ENCODE results near the gene SLC39A5. TPM values are rescaled to one million over a fixed set of nuclear protein-coding genes. Genes with fewer than 3 reads are reported as not detected.
A peak's percentile ranks its signal among the peaks of the same experiment; 100 is the strongest.

Gene SLC39A5
- total and polyA plus RNA-seq, 2 donors from 2014 or later = 5.1 to 164 TPM

- TF ChIP-seq CTCF (IDR thresholded peaks at IDR 0.05; ENCODE audit: borderline replicate concordance, extremely low read depth, insufficient read depth) = peak; percentile 77
- FAIRE-seq = no peak
- H3K9me3 ChIP-seq (ENCODE audit: control insufficient read depth in 2 of 3, insufficient read depth in 1 of 3, low read length in 3 of 3) = no peaks in the 10 kb centered on the region
- H3K36me3 ChIP-seq (ENCODE audit: control insufficient read depth in 2 of 3, insufficient read depth in 3 of 3, low read length in 3 of 3) = peaks cover 7 to 31% (median 18%) of the 10 kb centered on the region in 3 donors
- peak; percentile 74 to 92 (median 87) for DNase-seq
- intact Hi-C loops (cut with DNase I) = no loop called here
- H3K4me3 ChIP-seq (ENCODE audit: low read length in 3 of 3) = peak within 1 kb of the TSS; percentile 76 to 87 (median 80)
- H3K4me1 ChIP-seq (ENCODE audit: control insufficient read depth in 2 of 3, insufficient read depth in 2 of 3, low read depth in 1 of 3, low read length in 3 of 3) = peaks cover 4 to 13% (median 10%) of the 10 kb centered on the region in 3 donors
- peak within 1 kb of the TSS; percentile 66 to 88 (median 86) for H3K9ac ChIP-seq (ENCODE audit: low read length in 3 of 3)
- H3K27me3 ChIP-seq (ENCODE audit: control insufficient read depth, insufficient read depth, low read length) = no peaks in the 10 kb centered on the region
- H3K27ac ChIP-seq (ENCODE audit: low read depth in 2 of 2, low read length in 2 of 2) = peak within 1 kb of the TSS; percentile 74 to 79
Observed at GRCh38 chr12:56258068-56258819, 28.4 kb downstream of the SLC39A5 start, which contains the start of gene ANKRD52. TSS of gene ANKRD52 (minus strand) at chr12:56258384. CDS start at chr12:56258269, 115 bp downstream.

DNA sequence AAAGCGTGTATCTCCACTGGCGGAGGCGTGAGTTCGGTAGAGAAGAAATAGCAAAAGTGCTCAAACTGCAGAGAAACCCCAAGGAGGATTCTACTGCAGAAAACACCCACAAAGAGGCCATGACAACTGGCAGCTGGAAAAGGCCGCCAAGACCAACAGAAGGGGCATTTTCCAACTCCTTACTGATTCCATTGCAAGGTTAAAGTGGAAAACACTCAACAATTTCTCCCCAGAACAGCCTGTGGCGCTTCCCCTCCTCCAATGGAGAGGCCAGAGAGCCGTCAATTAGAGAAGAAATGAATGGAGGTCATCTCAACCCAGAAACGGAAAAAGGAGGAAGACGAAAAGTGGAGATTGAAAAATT, 29.0 kb downstream of the SLC39A5 start:
- Histone ChIP-seq H3K36me3 (ENCODE audit: control insufficient read depth in 2 of 3, insufficient read depth in 3 of 3, low read length in 3 of 3) (peaks cover 4 to 26% (median 13%) of the 10 kb centered on the region in 3 donors), H3K27me3 (ENCODE audit: control insufficient read depth, insufficient read depth, low read length) (no peaks in the 10 kb centered on the region), H3K27ac (ENCODE audit: low read depth in 2 of 2, low read length in 2 of 2) (peak overlapping the region; percentile 74 to 79), H3K9me3 (ENCODE audit: control insufficient read depth in 2 of 3, insufficient read depth in 1 of 3, low read length in 3 of 3) (no peaks in the 10 kb centered on the region), H3K4me1 (ENCODE audit: control insufficient read depth in 2 of 3, insufficient read depth in 2 of 3, low read depth in 1 of 3, low read length in 3 of 3) (peaks cover 4 to 13% (median 10%) of the 10 kb centered on the region in 3 donors), H3K4me3 (ENCODE audit: low read length in 3 of 3) (peak overlapping the region; percentile 46 to 87 (median 75)), H3K9ac (ENCODE audit: low read length in 3 of 3) (peak overlapping the region; percentile 66 to 88 (median 86))
- DNase-seq = no peak
- intact Hi-C loops (cut with DNase I) = no loop called here
- TF ChIP-seq CTCF (IDR thresholded peaks at IDR 0.05; ENCODE audit: borderline replicate concordance, extremely low read depth, insufficient read depth) = no peak
- no peak for FAIRE-seq

- DNase-seq (no peak), FAIRE-seq (no peak)
- Histone ChIP-seq H3K27ac (ENCODE audit: low read depth in 2 of 2, low read length in 2 of 2) (no peak overlapping the region), H3K9me3 (ENCODE audit: control insufficient read depth in 2 of 3, insufficient read depth in 1 of 3, low read length in 3 of 3) (no peaks in the 10 kb centered on the region), H3K27me3 (ENCODE audit: control insufficient read depth, insufficient read depth, low read length) (no peaks in the 10 kb centered on the region), H3K9ac (ENCODE audit: low read length in 3 of 3) (no peak overlapping the region), H3K36me3 (ENCODE audit: control insufficient read depth in 2 of 3, insufficient read depth in 3 of 3, low read length in 3 of 3) (peaks cover 0 to 14% (median 2%) of the 10 kb centered on the region in 3 donors), H3K4me1 (ENCODE audit: control insufficient read depth in 2 of 3, insufficient read depth in 2 of 3, low read depth in 1 of 3, low read length in 3 of 3) (peaks cover 4 to 13% (median 10%) of the 10 kb centered on the region in 3 donors), H3K4me3 (ENCODE audit: low read length in 3 of 3) (no peak overlapping the region)
- no peak for TF ChIP-seq CTCF (IDR thresholded peaks at IDR 0.05; ENCODE audit: borderline replicate concordance, extremely low read depth, insufficient read depth)
- intact Hi-C loops (cut with DNase I) = no loop called here
Observed at GRCh38 chr12:56260380-56260779, 30.5 kb downstream of the SLC39A5 start.
